GM11168 (cell line): ENCODE results near the gene CD3E.
"Not testable (repeated sequence)": the region's sequence is repeated elsewhere in the genome, so short reads cannot be mapped to it uniquely, and the experiment has no call there.

Experiments used
- in situ Hi-C: fragments of 300-500 bp; cut with MboI; formaldehyde crosslinking; loops from one replicate; pipeline ENCODE4 v1.12.0; 2022; ENCODE audit warnings: low sequenced_read_pairs; ENCODE audit not compliant: unreplicated experiment

The CD3E gene

GRCh38 chr11:118289401-118289800 is 15.1 kb upstream of the CD3E start:
- in situ Hi-C loops: no loop called here

- in situ Hi-C loops: loop anchor here (10.0 kb wide), 1 partner anchor 86 kb away; no protein-coding TSS in a partner anchor
Measured at GRCh38 chr11:118290923-118291322, 13.6 kb upstream of the CD3E start.

- in situ Hi-C loops: loop anchor here (10.0 kb wide), 1 partner anchor 87 kb away; no protein-coding TSS in a partner anchor
Measured at GRCh38 chr11:118291477-118292135, 12.9 kb upstream of the CD3E start.

- in situ Hi-C loops: loop anchor here (10.0 kb wide), 1 partner anchor 89 kb away; no protein-coding TSS in a partner anchor
Measured at GRCh38 chr11:118294053-118294452, 10.5 kb upstream of the CD3E start.

- in situ Hi-C loops: loop anchor here (10.0 kb wide), 1 partner anchor 90 kb away; no protein-coding TSS in a partner anchor
Measured at GRCh38 chr11:118295199-118295598, 9.3 kb upstream of the CD3E start.

- in situ Hi-C loops: loop anchor here (10.0 kb wide), 1 partner anchor 91 kb away; no protein-coding TSS in a partner anchor
Measured at GRCh38 chr11:118295815-118296454, 8.6 kb upstream of the CD3E start.

GRCh38 chr11:118301600-118302195 is 2.8 kb upstream of the CD3E start:
- in situ Hi-C loops: no loop called here

GRCh38 chr11:118304227-118304567 is 333 bp upstream of the CD3E start:
- in situ Hi-C loops: no loop called here

GRCh38 chr11:118305726-118306125 is 1.2 kb downstream of the CD3E start:
- in situ Hi-C loops: no loop called here

- in situ Hi-C loops: no loop called here
Measured at GRCh38 chr11:118306556-118306955, 2.0 kb downstream of the CD3E start.

- in situ Hi-C loops: not testable (repeated sequence)
Measured at GRCh38 chr11:118308995-118309528, 4.5 kb downstream of the CD3E start.

- in situ Hi-C loops: no loop called here
Measured at GRCh38 chr11:118310271-118310670, 5.7 kb downstream of the CD3E start.

- in situ Hi-C loops: no loop called here
Measured at GRCh38 chr11:118310781-118311485, 6.4 kb downstream of the CD3E start.

- in situ Hi-C loops: no loop called here
Measured at GRCh38 chr11:118311518-118311917, 7.0 kb downstream of the CD3E start.

- in situ Hi-C loops: no loop called here
Measured at GRCh38 chr11:118312328-118312727, 7.8 kb downstream of the CD3E start.

- in situ Hi-C loops: no loop called here
Measured at GRCh38 chr11:118313242-118313641, 8.7 kb downstream of the CD3E start.

- in situ Hi-C loops: no loop called here
Measured at GRCh38 chr11:118314988-118315411, 10.5 kb downstream of the CD3E start.

GRCh38 chr11:118318124-118318523 is 13.6 kb downstream of the CD3E start:
- in situ Hi-C loops: no loop called here

GRCh38 chr11:118318581-118319336 is 14.2 kb downstream of the CD3E start:
- in situ Hi-C loops: no loop called here

- in situ Hi-C loops: no loop called here
Measured at GRCh38 chr11:118319337-118319707, 14.8 kb downstream of the CD3E start.
